Endodermal cell (in vitro differentiated cells): ENCODE results near the gene TBC1D24. TPM values are rescaled to one million over a fixed set of nuclear protein-coding genes. Genes with fewer than 3 reads are reported as not detected.

Experiments
- DNase-seq: peaks from one replicate; pipeline ENCODE4 v3.0.0-alpha.2; 2017
- H3K27ac ChIP-seq: 2 replicates; pipeline ENCODE4 v1.5.1; 2013; ENCODE audit warnings: mild to moderate bottlenecking, low read depth, low read length, moderate library complexity
- H3K27me3 ChIP-seq: 2 replicates; pipeline ENCODE4 v1.6.1; 2013; ENCODE audit warnings: mild to moderate bottlenecking, low read length, moderate library complexity; ENCODE audit not compliant: insufficient read depth, control insufficient read depth, poor library complexity, severe bottlenecking
- H3K36me3 ChIP-seq: 2 replicates; pipeline ENCODE4 v1.7.0; 2013; ENCODE audit warnings: mild to moderate bottlenecking, low read length, moderate library complexity; ENCODE audit not compliant: control insufficient read depth, insufficient read depth
- H3K4me1 ChIP-seq: one replicate; pipeline ENCODE4 v1.7.0; 2013; ENCODE audit warnings: low read length; ENCODE audit not compliant: control insufficient read depth, insufficient read depth
- H3K4me3 ChIP-seq: 2 replicates; pipeline ENCODE4 v1.5.1; 2013; ENCODE audit warnings: mild to moderate bottlenecking, low read length, moderate library complexity
- H3K9ac ChIP-seq: 2 replicates; pipeline ENCODE4 v1.6.1; 2013; ENCODE audit warnings: mild to moderate bottlenecking, low read length, moderate library complexity; ENCODE audit not compliant: poor library complexity, severe bottlenecking; ENCODE audit errors: extremely low read depth
- H3K9me3 ChIP-seq: 2 replicates; pipeline ENCODE4 v1.6.1; 2013; ENCODE audit warnings: mild to moderate bottlenecking, low read length, moderate library complexity; ENCODE audit not compliant: control insufficient read depth
- H3K27ac Mint-ChIP-seq: 2 replicates; pipeline ENCODE4 v1.8.0; 2020; ENCODE audit warnings: mixed read lengths
- H3K27me3 Mint-ChIP-seq: 2 replicates; pipeline ENCODE4 v1.8.0; 2021; ENCODE audit warnings: mild to moderate bottlenecking, mixed read lengths; ENCODE audit not compliant: insufficient read depth
- H3K36me3 Mint-ChIP-seq: 2 replicates; pipeline ENCODE4 v1.8.0; 2020; ENCODE audit warnings: low read depth, mixed read lengths
- H3K4me1 Mint-ChIP-seq: 2 replicates; pipeline ENCODE4 v1.8.0; 2020; ENCODE audit warnings: mixed read lengths
- H3K4me3 Mint-ChIP-seq: 2 replicates; pipeline ENCODE4 v1.8.0; 2020; ENCODE audit warnings: mild to moderate bottlenecking, moderate library complexity, mixed read lengths
- H3K9me3 Mint-ChIP-seq: 2 replicates; pipeline ENCODE4 v1.8.0; 2020; ENCODE audit warnings: mild to moderate bottlenecking, mixed read lengths
- CTCF ChIP-seq: fragments of 200-600 bp; sonication (generic); conservative IDR thresholded peaks from 2 replicates; pipeline ENCODE4 v1.5.0; 2021; ENCODE audit warnings: antibody characterized with exemption, mild to moderate bottlenecking
- WGBS, 2 experiments: methylation state at CpG; one replicate each; pipeline versions ENCODE4 v1.1.5 to v1.1.7; 2013; ENCODE audit warnings: missing lambda C conversion rate in 2 of 2, mixed read lengths in 1 of 2; ENCODE audit not compliant: insufficient coverage in 1 of 2, insufficient read length in 1 of 2; 5-methylcytosine and 5-hydroxymethylcytosine counted together
- total RNA-seq, 2 donors: library from RNA; stranded (reverse); fragmentation: NEBNext Ultra II Directional in 1 of 2; extraction: Animal tissue kit (Norgen Biotek cat#: 25700) in 1 of 2; gene quantifications; 2 replicates in 1 of 2; 3 replicates in 1 of 2; pipeline ENCODE4 v1.2.1, GENCODE V29; 2021

The TBC1D24 gene
- total RNA-seq, 2 donors from 2014 or later: 15.7 to 19.4 TPM

- Histone ChIP-seq H3K9me3 (no peaks in the 10 kb centered on the region), H3K27me3 (no peaks in the 10 kb centered on the region), H3K9ac (no peak overlapping the region), H3K36me3 (peaks cover 3% of the 10 kb centered on the region), H3K27ac (no peak overlapping the region), H3K4me1 (no peaks in the 10 kb centered on the region), H3K4me3 (no peak overlapping the region)
- Mint-ChIP-seq H3K36me3 (peaks cover 5% of the 10 kb centered on the region), H3K4me1 (no peaks in the 10 kb centered on the region), H3K27me3 (no peaks in the 10 kb centered on the region), H3K9me3 (no peaks in the 10 kb centered on the region), H3K27ac (no peak overlapping the region), H3K4me3 (no peak overlapping the region)
- 86 to 87% methylated on average over 10 to 18 of the region's 18 CpGs for WGBS, 2 experiments
- TF ChIP-seq CTCF: no peak
- no peak for DNase-seq
These were observed 27.3 kb downstream of the TBC1D24 start for GRCh38 chr16:2501946-2502895.

GRCh38 chr16:2505695-2506094 is 30.8 kb downstream of the TBC1D24 start:
- H3K36me3 ChIP-seq: peaks cover 3% of the 10 kb centered on the region
- H3K9ac ChIP-seq: no peak overlapping the region
- Mint-ChIP-seq H3K36me3 (no peaks in the 10 kb centered on the region), H3K27me3 (no peaks in the 10 kb centered on the region), H3K9me3 (no peaks in the 10 kb centered on the region), H3K27ac (no peak overlapping the region), H3K4me3 (no peak overlapping the region), H3K4me1 (peaks cover 3% of the 10 kb centered on the region)
- H3K27ac ChIP-seq: no peak overlapping the region
- DNase-seq: no peak
- no peaks in the 10 kb centered on the region for H3K9me3 ChIP-seq
- H3K4me3 ChIP-seq: no peak overlapping the region
- no peak for TF ChIP-seq CTCF
- H3K4me1 ChIP-seq: no peaks in the 10 kb centered on the region
- WGBS, 2 experiments: 90 to 92% methylated on average over 11 to 14 of the region's 14 CpGs
- H3K27me3 ChIP-seq: no peaks in the 10 kb centered on the region

GRCh38 chr16:2507052-2507659 is 32.2 kb downstream of the TBC1D24 start:
- no peak overlapping the region for H3K4me3 Mint-ChIP-seq
- WGBS, 2 experiments: 90 to 92% methylated on average over 14 of the region's 14 CpGs

More at GRCh38 chr16:2507052-2507659, 32.2 kb downstream of the TBC1D24 start:
- no peak for DNase-seq
- no peak overlapping the region for H3K27ac ChIP-seq
- H3K9ac ChIP-seq: no peak overlapping the region
- Mint-ChIP-seq H3K27ac (no peak overlapping the region), H3K36me3 (no peaks in the 10 kb centered on the region), H3K4me1 (peaks cover 14% of the 10 kb centered on the region), H3K27me3 (no peaks in the 10 kb centered on the region), H3K9me3 (no peaks in the 10 kb centered on the region)
- H3K4me1 ChIP-seq: no peaks in the 10 kb centered on the region
- no peak for TF ChIP-seq CTCF
- no peaks in the 10 kb centered on the region for H3K9me3 ChIP-seq
- H3K4me3 ChIP-seq: no peak overlapping the region
- H3K27me3 ChIP-seq: no peaks in the 10 kb centered on the region
- H3K36me3 ChIP-seq: peaks cover 3% of the 10 kb centered on the region
